Ovary (tissue), 3 donors: ENCODE measurements around the gene ZNF804B.

Source experiments
- EP300 ChIP-seq: sonication (generic); formaldehyde crosslinking; IDR thresholded peaks from one replicate; pipeline ENCODE4 v1.6.1; 2017; ENCODE audit warnings: antibody characterized with exemption
- POLR2A ChIP-seq: fragments of 450-650 bp; IDR thresholded peaks from one replicate; pipeline ENCODE4 v1.6.1; 2017; ENCODE audit warnings: antibody characterized with exemption, mild to moderate bottlenecking, moderate library complexity
- TF ChIP-seq, protein P1 (sequence below), 3 donors: fragments of 450-650 bp in 2 of 3; fragments of 200-600 bp in 1 of 3; IDR thresholded peaks; one replicate each; pipeline versions ENCODE4 v1.5.1 to v1.8.0; 2016 to 2022; ENCODE audit warnings: antibody characterized with exemption in 3 of 3, mild to moderate bottlenecking in 1 of 3
- donor health status: DM: no; HTN: no; CAD: no.

DNA sequence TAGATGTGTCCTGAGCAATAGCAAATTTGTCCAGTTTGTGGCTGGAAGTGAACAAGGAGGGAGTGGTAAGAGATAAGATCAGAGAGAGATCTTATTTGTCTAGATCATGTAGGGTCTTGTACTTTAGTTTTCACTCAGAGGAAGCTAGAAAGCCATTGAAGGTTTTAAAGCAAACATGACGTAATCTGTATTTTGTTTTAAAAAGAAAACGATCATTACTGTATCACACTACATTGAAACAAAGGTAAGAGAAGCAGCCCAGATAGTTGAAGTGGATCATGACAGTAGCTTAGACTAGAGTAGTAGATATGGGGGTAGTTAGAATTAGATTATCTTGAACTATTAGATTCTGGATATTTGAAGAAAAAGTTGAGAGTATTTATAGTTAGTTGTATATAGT, 23.6 kb upstream of the ZNF804B start:
- TF ChIP-seq, protein P1, sequence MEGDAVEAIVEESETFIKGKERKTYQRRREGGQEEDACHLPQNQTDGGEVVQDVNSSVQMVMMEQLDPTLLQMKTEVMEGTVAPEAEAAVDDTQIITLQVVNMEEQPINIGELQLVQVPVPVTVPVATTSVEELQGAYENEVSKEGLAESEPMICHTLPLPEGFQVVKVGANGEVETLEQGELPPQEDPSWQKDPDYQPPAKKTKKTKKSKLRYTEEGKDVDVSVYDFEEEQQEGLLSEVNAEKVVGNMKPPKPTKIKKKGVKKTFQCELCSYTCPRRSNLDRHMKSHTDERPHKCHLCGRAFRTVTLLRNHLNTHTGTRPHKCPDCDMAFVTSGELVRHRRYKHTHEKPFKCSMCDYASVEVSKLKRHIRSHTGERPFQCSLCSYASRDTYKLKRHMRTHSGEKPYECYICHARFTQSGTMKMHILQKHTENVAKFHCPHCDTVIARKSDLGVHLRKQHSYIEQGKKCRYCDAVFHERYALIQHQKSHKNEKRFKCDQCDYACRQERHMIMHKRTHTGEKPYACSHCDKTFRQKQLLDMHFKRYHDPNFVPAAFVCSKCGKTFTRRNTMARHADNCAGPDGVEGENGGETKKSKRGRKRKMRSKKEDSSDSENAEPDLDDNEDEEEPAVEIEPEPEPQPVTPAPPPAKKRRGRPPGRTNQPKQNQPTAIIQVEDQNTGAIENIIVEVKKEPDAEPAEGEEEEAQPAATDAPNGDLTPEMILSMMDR (IDR thresholded peaks at IDR 0.05): no peak
- TF ChIP-seq POLR2A: no peak
- no peak for TF ChIP-seq EP300
